Measurements from ENCODE around the gene TAF11L11. TPM values are rescaled to one million over a fixed set of nuclear protein-coding genes. Genes with fewer than 3 reads are reported as not detected.
"Not testable (repeated sequence)": the region's sequence is repeated elsewhere in the genome, so short reads cannot be mapped to it uniquely, and the experiment has no call there.

Gene TAF11L11
- total RNA-seq = not detected

DNA sequence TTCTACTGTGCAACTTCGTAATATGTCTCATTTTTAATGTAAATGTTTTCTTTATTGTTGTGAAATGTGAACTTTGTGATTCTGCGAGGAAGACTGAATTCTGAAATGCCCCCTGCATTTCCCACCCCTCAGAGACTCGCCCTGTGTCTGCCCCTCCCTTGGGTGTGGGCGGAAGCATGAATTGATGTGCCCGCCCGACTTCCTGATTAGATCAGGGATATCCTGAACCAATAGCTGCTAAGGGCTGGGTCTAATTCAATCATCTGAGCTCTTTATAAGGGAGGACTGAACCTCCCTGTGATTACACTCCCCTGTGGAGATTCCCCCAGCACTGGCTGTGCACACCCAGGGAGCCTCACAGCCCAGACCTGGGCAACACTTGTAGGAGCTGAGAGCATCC, at the start of gene TAF11L11:
TAF11L11 (plus strand) TSS at position 304 of the 400 bp plus-strand sequence.
- H3K4me1 ChIP-seq (ENCODE audit: control insufficient read depth in 3 of 3, insufficient read depth in 3 of 3, low read length in 3 of 3); H3K27ac ChIP-seq (ENCODE audit: low read depth, low read length); H3K9me3 ChIP-seq (ENCODE audit: control insufficient read depth in 3 of 3, low read length in 3 of 3); H3K4me3 ChIP-seq (ENCODE audit: low read length in 3 of 3); H3K9ac ChIP-seq (ENCODE audit: low read depth in 1 of 3, low read length in 3 of 3); H3K36me3 ChIP-seq (ENCODE audit: control insufficient read depth in 3 of 3, insufficient read depth in 3 of 3, low read length in 3 of 3); H3K27me3 ChIP-seq (ENCODE audit: control insufficient read depth in 3 of 3, insufficient read depth in 3 of 3, low read length in 3 of 3): not testable (repeated sequence)

GRCh38 chr5:17585658-17586057, 18.3 kb upstream of the TAF11L11 start, which contains the start of gene TAF11L7:
Gene TAF11L7 (minus strand): TSS chr5:17585758.
- H3K4me1 ChIP-seq (ENCODE audit: control insufficient read depth in 3 of 3, insufficient read depth in 3 of 3, low read length in 3 of 3); H3K27me3 ChIP-seq (ENCODE audit: control insufficient read depth in 3 of 3, insufficient read depth in 3 of 3, low read length in 3 of 3); H3K36me3 ChIP-seq (ENCODE audit: control insufficient read depth in 3 of 3, insufficient read depth in 3 of 3, low read length in 3 of 3); H3K4me3 ChIP-seq (ENCODE audit: low read length in 3 of 3); H3K9ac ChIP-seq (ENCODE audit: low read depth in 1 of 3, low read length in 3 of 3); H3K9me3 ChIP-seq (ENCODE audit: control insufficient read depth in 3 of 3, low read length in 3 of 3); H3K27ac ChIP-seq (ENCODE audit: low read depth, low read length): not testable (repeated sequence)

GRCh38 chr5:17590860-17591259, 13.1 kb upstream of the TAF11L11 start, which contains the start of gene TAF11L8:
Gene TAF11L8 (minus strand): TSS chr5:17590960.
- H3K27ac ChIP-seq (ENCODE audit: low read depth, low read length); H3K4me1 ChIP-seq (ENCODE audit: control insufficient read depth in 3 of 3, insufficient read depth in 3 of 3, low read length in 3 of 3); H3K9me3 ChIP-seq (ENCODE audit: control insufficient read depth in 3 of 3, low read length in 3 of 3); H3K4me3 ChIP-seq (ENCODE audit: low read length in 3 of 3); H3K9ac ChIP-seq (ENCODE audit: low read depth in 1 of 3, low read length in 3 of 3); H3K36me3 ChIP-seq (ENCODE audit: control insufficient read depth in 3 of 3, insufficient read depth in 3 of 3, low read length in 3 of 3); H3K27me3 ChIP-seq (ENCODE audit: control insufficient read depth in 3 of 3, insufficient read depth in 3 of 3, low read length in 3 of 3): not testable (repeated sequence)

GRCh38 chr5:17594255-17594654, 9.7 kb upstream of the TAF11L11 start, which contains the start of gene TAF11L9:
Gene TAF11L9 (minus strand): TSS chr5:17594394.
- not testable (repeated sequence) for H3K27ac ChIP-seq (ENCODE audit: low read depth, low read length); H3K9ac ChIP-seq (ENCODE audit: low read depth in 1 of 3, low read length in 3 of 3); H3K36me3 ChIP-seq (ENCODE audit: control insufficient read depth in 3 of 3, insufficient read depth in 3 of 3, low read length in 3 of 3); H3K27me3 ChIP-seq (ENCODE audit: control insufficient read depth in 3 of 3, insufficient read depth in 3 of 3, low read length in 3 of 3); H3K4me3 ChIP-seq (ENCODE audit: low read length in 3 of 3); H3K4me1 ChIP-seq (ENCODE audit: control insufficient read depth in 3 of 3, insufficient read depth in 3 of 3, low read length in 3 of 3); H3K9me3 ChIP-seq (ENCODE audit: control insufficient read depth in 3 of 3, low read length in 3 of 3)

GRCh38 chr5:17597728-17598127, 6.3 kb upstream of the TAF11L11 start, which contains the start of gene TAF11L10:
Gene TAF11L10 (minus strand): TSS chr5:17597828.
- not testable (repeated sequence) for H3K27ac ChIP-seq (ENCODE audit: low read depth, low read length); H3K36me3 ChIP-seq (ENCODE audit: control insufficient read depth in 3 of 3, insufficient read depth in 3 of 3, low read length in 3 of 3); H3K27me3 ChIP-seq (ENCODE audit: control insufficient read depth in 3 of 3, insufficient read depth in 3 of 3, low read length in 3 of 3); H3K4me1 ChIP-seq (ENCODE audit: control insufficient read depth in 3 of 3, insufficient read depth in 3 of 3, low read length in 3 of 3); H3K9me3 ChIP-seq (ENCODE audit: control insufficient read depth in 3 of 3, low read length in 3 of 3); H3K9ac ChIP-seq (ENCODE audit: low read depth in 1 of 3, low read length in 3 of 3); H3K4me3 ChIP-seq (ENCODE audit: low read length in 3 of 3)

GRCh38 chr5:17604951-17605350, 968 bp downstream of the TAF11L11 start:
- Histone ChIP-seq H3K9me3 (ENCODE audit: control insufficient read depth in 3 of 3, low read length in 3 of 3) (peaks cover 0 to 2% (median 0%) of the 10 kb centered on the region in 3 donors), H3K36me3 (ENCODE audit: control insufficient read depth in 3 of 3, insufficient read depth in 3 of 3, low read length in 3 of 3) (no peaks in the 10 kb centered on the region), H3K4me3 (ENCODE audit: low read length in 3 of 3) (no peak overlapping the region), H3K9ac (ENCODE audit: low read depth in 1 of 3, low read length in 3 of 3) (no peak overlapping the region), H3K27ac (ENCODE audit: low read depth, low read length) (no peak overlapping the region), H3K27me3 (ENCODE audit: control insufficient read depth in 3 of 3, insufficient read depth in 3 of 3, low read length in 3 of 3) (no peaks in the 10 kb centered on the region), H3K4me1 (ENCODE audit: control insufficient read depth in 3 of 3, insufficient read depth in 3 of 3, low read length in 3 of 3) (no peaks in the 10 kb centered on the region)

GRCh38 chr5:17607461-17607860, 3.5 kb downstream of the TAF11L11 start:
- not testable (repeated sequence) for H3K4me1 ChIP-seq (ENCODE audit: control insufficient read depth in 3 of 3, insufficient read depth in 3 of 3, low read length in 3 of 3); H3K27me3 ChIP-seq (ENCODE audit: control insufficient read depth in 3 of 3, insufficient read depth in 3 of 3, low read length in 3 of 3); H3K27ac ChIP-seq (ENCODE audit: low read depth, low read length); H3K9me3 ChIP-seq (ENCODE audit: control insufficient read depth in 3 of 3, low read length in 3 of 3); H3K9ac ChIP-seq (ENCODE audit: low read depth in 1 of 3, low read length in 3 of 3); H3K36me3 ChIP-seq (ENCODE audit: control insufficient read depth in 3 of 3, insufficient read depth in 3 of 3, low read length in 3 of 3); H3K4me3 ChIP-seq (ENCODE audit: low read length in 3 of 3)

- not testable (repeated sequence) for H3K36me3 ChIP-seq (ENCODE audit: control insufficient read depth in 3 of 3, insufficient read depth in 3 of 3, low read length in 3 of 3); H3K9me3 ChIP-seq (ENCODE audit: control insufficient read depth in 3 of 3, low read length in 3 of 3); H3K9ac ChIP-seq (ENCODE audit: low read depth in 1 of 3, low read length in 3 of 3); H3K4me3 ChIP-seq (ENCODE audit: low read length in 3 of 3); H3K27ac ChIP-seq (ENCODE audit: low read depth, low read length); H3K4me1 ChIP-seq (ENCODE audit: control insufficient read depth in 3 of 3, insufficient read depth in 3 of 3, low read length in 3 of 3); H3K27me3 ChIP-seq (ENCODE audit: control insufficient read depth in 3 of 3, insufficient read depth in 3 of 3, low read length in 3 of 3)
These were observed 6.1 kb downstream of the TAF11L11 start, which contains the start of gene TAF11L12 for GRCh38 chr5:17610092-17610491. Gene TAF11L12 (plus strand): TSS chr5:17610392.

DNA sequence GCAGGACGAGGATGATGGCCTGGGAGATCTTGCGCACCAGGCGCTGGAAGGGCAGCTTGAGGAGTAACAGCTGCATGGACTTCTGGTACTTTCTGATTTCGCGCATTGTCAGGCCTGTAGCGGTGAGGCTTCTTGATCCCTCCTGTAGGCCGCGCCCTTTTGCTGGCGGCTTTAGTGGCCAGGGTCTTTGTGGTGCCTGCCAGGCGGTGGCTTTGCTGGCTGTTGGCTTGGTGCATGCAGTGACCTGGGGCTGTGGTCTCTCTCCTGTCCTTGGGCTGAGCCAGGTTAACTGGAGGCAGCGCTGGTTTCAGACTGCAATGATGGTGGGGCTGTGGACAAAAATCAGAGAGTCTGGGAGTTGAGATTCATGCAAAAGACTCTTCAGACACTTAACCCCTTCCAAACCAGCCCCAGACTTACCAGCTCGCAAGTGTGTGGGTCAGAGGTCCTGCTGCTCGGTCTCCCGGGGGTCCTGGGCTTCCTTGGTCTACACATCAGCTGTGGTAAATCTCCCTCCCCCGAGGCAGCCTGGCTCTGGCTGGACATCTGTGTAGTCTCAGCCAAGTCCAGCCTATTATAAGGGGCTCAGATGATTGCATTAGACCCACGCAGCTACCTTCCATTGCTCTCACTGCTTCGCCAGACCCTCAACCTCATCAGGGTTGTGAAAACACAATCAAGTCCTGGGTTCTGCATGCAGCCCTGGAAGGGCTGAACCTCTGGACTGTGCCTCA, 11.1 kb downstream of the TAF11L11 start:
- Histone ChIP-seq H3K9ac (ENCODE audit: low read depth in 1 of 3, low read length in 3 of 3) (no peak overlapping the region), H3K4me1 (ENCODE audit: control insufficient read depth in 3 of 3, insufficient read depth in 3 of 3, low read length in 3 of 3) (no peaks in the 10 kb centered on the region)

DNA sequence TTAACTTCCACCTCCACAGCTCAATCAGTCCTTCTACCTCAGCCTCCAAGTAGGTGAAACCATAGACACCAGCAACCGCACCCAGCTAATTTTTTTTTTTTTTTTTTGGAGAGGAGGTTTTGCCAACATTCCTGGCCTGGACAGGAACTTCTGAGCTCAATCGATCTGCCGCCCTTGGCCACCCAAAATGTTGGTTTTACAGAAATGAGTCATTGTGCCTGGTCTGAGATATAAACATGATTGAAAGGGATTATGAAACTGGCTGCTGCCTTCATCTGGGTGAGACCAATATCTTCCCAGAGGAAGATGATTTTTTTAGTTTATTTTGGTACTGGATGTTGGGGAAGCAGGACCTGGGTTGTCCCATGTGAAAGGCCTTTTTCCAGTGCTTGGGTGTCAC, 15.4 kb downstream of the TAF11L11 start:
- H3K4me1 ChIP-seq (ENCODE audit: control insufficient read depth in 3 of 3, insufficient read depth in 3 of 3, low read length in 3 of 3) = no peaks in the 10 kb centered on the region
- H3K36me3 ChIP-seq (ENCODE audit: control insufficient read depth in 3 of 3, insufficient read depth in 3 of 3, low read length in 3 of 3) = no peaks in the 10 kb centered on the region
- H3K27ac ChIP-seq (ENCODE audit: low read depth, low read length) = no peak overlapping the region

More for the DNA sequence above, 11.1 kb downstream of the TAF11L11 start:
- H3K9me3 ChIP-seq (ENCODE audit: control insufficient read depth in 3 of 3, low read length in 3 of 3) = no peaks in the 10 kb centered on the region
- no peak overlapping the region for H3K27ac ChIP-seq (ENCODE audit: low read depth, low read length)
- no peaks in the 10 kb centered on the region for H3K36me3 ChIP-seq (ENCODE audit: control insufficient read depth in 3 of 3, insufficient read depth in 3 of 3, low read length in 3 of 3)
- no peaks in the 10 kb centered on the region for H3K27me3 ChIP-seq (ENCODE audit: control insufficient read depth in 3 of 3, insufficient read depth in 3 of 3, low read length in 3 of 3)
- H3K4me3 ChIP-seq (ENCODE audit: low read length in 3 of 3) = no peak overlapping the region

More for the DNA sequence above, 15.4 kb downstream of the TAF11L11 start:
- H3K27me3 ChIP-seq (ENCODE audit: control insufficient read depth in 3 of 3, insufficient read depth in 3 of 3, low read length in 3 of 3) = no peaks in the 10 kb centered on the region
- no peak overlapping the region for H3K9ac ChIP-seq (ENCODE audit: low read depth in 1 of 3, low read length in 3 of 3)
- H3K4me3 ChIP-seq (ENCODE audit: low read length in 3 of 3) = no peak overlapping the region
- no peaks in the 10 kb centered on the region for H3K9me3 ChIP-seq (ENCODE audit: control insufficient read depth in 3 of 3, low read length in 3 of 3)
